PC-9 (cell line): ENCODE data around the gene ATP5F1A. TPM values are rescaled to one million over a fixed set of nuclear protein-coding genes. Genes with fewer than 3 reads are reported as not detected.

ENCODE experiments used
- BruUV-seq: library from RNA; stranded (reverse); fragments of 400-500 nt; replicated peaks from 2 replicates; lab custom pipeline; 2021; lab: Mats Ljungman, UMichigan
- CTCF ChIA-PET: fragments of 300-600 bp; sonication (Branson Sonifier 250); formaldehyde crosslinking; loops from one replicate; lab custom pipeline; 2022; ENCODE audit warnings: antibody characterized with exemption; lab: Charles Lee
- POLR2A ChIA-PET: fragments of 300-600 bp; sonication (Branson Sonifier 250); formaldehyde crosslinking; loops from one replicate; lab custom pipeline; 2022; ENCODE audit warnings: antibody characterized with exemption; ENCODE audit not compliant: unreplicated experiment; lab: Charles Lee
- DNase-seq, 2 experiments: peaks; one replicate each; pipeline versions ENCODE4 v3.0.0 to v3.0.0-alpha.2; 2015 to 2022; ENCODE audit warnings: mixed read lengths in 1 of 2
- H2AFZ ChIP-seq: fragments of 200-600 bp; sonication (generic); 2 replicates; pipeline ENCODE4 v1.8.1; 2017; ENCODE audit warnings: antibody characterized with exemption
- H3F3A ChIP-seq: fragments of 200-600 bp; sonication (generic); 2 replicates; pipeline ENCODE4 v1.8.1; 2017; ENCODE audit warnings: antibody characterized with exemption, mild to moderate bottlenecking, low read depth; ENCODE audit not compliant: insufficient read depth
- H3K27ac ChIP-seq: fragments of 200-600 bp; sonication (generic); 2 replicates; pipeline ENCODE4 v1.6.1; 2016; ENCODE audit warnings: mixed run types
- H3K27me3 ChIP-seq: fragments of 200-600 bp; sonication (generic); 2 replicates; pipeline ENCODE4 v1.6.1; 2016; ENCODE audit warnings: low read depth, mixed run types; ENCODE audit not compliant: insufficient read depth
- H3K36me3 ChIP-seq: fragments of 200-600 bp; sonication (generic); 2 replicates; pipeline ENCODE4 v1.6.1; 2016; ENCODE audit warnings: low read depth, mixed run types
- H3K4me1 ChIP-seq: fragments of 200-600 bp; sonication (generic); replicated peaks from 2 replicates; pipeline ENCODE4 v1.6.1; 2016; ENCODE audit warnings: mixed run types; ENCODE audit not compliant: insufficient read depth
- H3K4me2 ChIP-seq: fragments of 200-600 bp; sonication (generic); 2 replicates; pipeline ENCODE4 v1.6.1; 2017; ENCODE audit warnings: mixed run types
- H3K4me3 ChIP-seq: fragments of 200-600 bp; sonication (generic); 2 replicates; pipeline ENCODE4 v1.6.1; 2016; ENCODE audit warnings: mixed run types
- H3K79me2 ChIP-seq: fragments of 200-600 bp; sonication (generic); 2 replicates; pipeline ENCODE4 v1.6.1; 2017; ENCODE audit warnings: low read depth, mixed run types
- H3K9me2 ChIP-seq: fragments of 200-600 bp; sonication (generic); 2 replicates; pipeline ENCODE4 v1.8.1; 2017; ENCODE audit warnings: mild to moderate bottlenecking; ENCODE audit not compliant: insufficient read depth
- H3K9me3 ChIP-seq: fragments of 200-600 bp; sonication (generic); 2 replicates; pipeline ENCODE4 v1.8.1; 2016; ENCODE audit warnings: low read depth; ENCODE audit not compliant: insufficient read depth
- H4K20me1 ChIP-seq: fragments of 200-600 bp; sonication (generic); 2 replicates; pipeline ENCODE4 v1.8.1; 2017; ENCODE audit not compliant: insufficient read depth
- CTCF ChIP-seq: fragments of 200-600 bp; sonication (generic); conservative IDR thresholded peaks from 2 replicates; pipeline ENCODE4 v1.6.1; 2017; ENCODE audit warnings: mixed run types, antibody characterized with exemption, mild to moderate bottlenecking, moderate library complexity
- EZH2 ChIP-seq: fragments of 200-600 bp; sonication (generic); IDR thresholded peaks from 2 replicates; pipeline ENCODE4 v1.8.0; 2017; ENCODE audit warnings: antibody characterized with exemption, low read depth
- intact Hi-C: fragments of 100-400 bp; cut with micrococcal nuclease; formaldehyde crosslinking; loops from one replicate; pipeline ENCODE4 v1.10.0; 2022; ENCODE audit not compliant: unreplicated experiment
- total RNA-seq: library from RNA; stranded (reverse); gene quantifications from 2 replicates; pipeline ENCODE4 v1.2.3, GENCODE V29; 2021

The ATP5F1A gene
- total RNA-seq, 1 experiment from 2014 or later = 232 TPM

- Histone ChIP-seq H4K20me1 (no peaks in the 10 kb centered on the region), H3K9me3 (0 out of 2 replicates have a peak, but pooled peaks cover 3% of the 10 kb centered on the region), H2AFZ (no peak overlapping the region), H3K27ac (no peak overlapping the region), H3K79me2 (no peaks in the 10 kb centered on the region), H3K4me2 (no peak overlapping the region), H3K9me2 (no peaks in the 10 kb centered on the region), H3F3A (no peaks in the 10 kb centered on the region), H3K27me3 (no peaks in the 10 kb centered on the region), H3K4me1 (no peaks in the 10 kb centered on the region), H3K4me3 (no peak overlapping the region), H3K36me3 (no peaks in the 10 kb centered on the region)
- POLR2A ChIA-PET = no interaction called here
- intact Hi-C loops = no loop called here
- DNase-seq = no peak
- CTCF ChIA-PET = no interaction called here
- BruUV-seq = no TSS peak
- TF ChIP-seq CTCF = no peak
- no peak for TF ChIP-seq EZH2
Measured at GRCh38 chr18:46062781-46063180, 35.3 kb downstream of the ATP5F1A start.

- intact Hi-C loops = no loop called here
- ChIA-PET POLR2A (no interaction called here), CTCF (interaction anchor here (0.6 to 0.9 kb wide), 2 partner anchors 87 to 1376 kb away, joined by 3 read pairs; no protein-coding TSS in a partner anchor)
- no peaks in the 10 kb centered on the region for H4K20me1 ChIP-seq
- H3K27ac ChIP-seq = no peak overlapping the region
- TF ChIP-seq CTCF (no peak), EZH2 (no peak)
- no peaks in the 10 kb centered on the region for H3F3A ChIP-seq
- H3K79me2 ChIP-seq = no peaks in the 10 kb centered on the region
- H3K4me3 ChIP-seq = no peak overlapping the region
- no peaks in the 10 kb centered on the region for H3K27me3 ChIP-seq
- no peaks in the 10 kb centered on the region for H3K9me2 ChIP-seq
- H3K4me2 ChIP-seq = no peak overlapping the region
- no peaks in the 10 kb centered on the region for H3K9me3 ChIP-seq
- H3K36me3 ChIP-seq = no peaks in the 10 kb centered on the region
- BruUV-seq = no TSS peak
- no peak overlapping the region for H2AFZ ChIP-seq
- no peak for DNase-seq
- no peaks in the 10 kb centered on the region for H3K4me1 ChIP-seq
Measured at GRCh38 chr18:46061796-46062195, 36.3 kb downstream of the ATP5F1A start.

- no peaks in the 10 kb centered on the region for H3K79me2 ChIP-seq
- ChIA-PET POLR2A (no interaction called here), CTCF (interaction anchor here (0.6 to 0.9 kb wide), 2 partner anchors 86 to 1376 kb away, joined by 3 read pairs; no protein-coding TSS in a partner anchor)
Measured at GRCh38 chr18:46061387-46061786, 36.7 kb downstream of the ATP5F1A start.

More at GRCh38 chr18:46061387-46061786, 36.7 kb downstream of the ATP5F1A start:
- no peak for TF ChIP-seq EZH2
- no peak for TF ChIP-seq CTCF
- no peaks in the 10 kb centered on the region for H4K20me1 ChIP-seq
- H3K9me2 ChIP-seq = no peaks in the 10 kb centered on the region
- no peak overlapping the region for H2AFZ ChIP-seq
- H3K4me3 ChIP-seq = no peak overlapping the region
- intact Hi-C loops = no loop called here
- H3K36me3 ChIP-seq = no peaks in the 10 kb centered on the region
- no peaks in the 10 kb centered on the region for H3F3A ChIP-seq
- H3K4me2 ChIP-seq = no peak overlapping the region
- no peak for DNase-seq
- H3K27me3 ChIP-seq = no peaks in the 10 kb centered on the region
- no peak overlapping the region for H3K27ac ChIP-seq
- no TSS peak for BruUV-seq
- H3K9me3 ChIP-seq = no peaks in the 10 kb centered on the region
- no peaks in the 10 kb centered on the region for H3K4me1 ChIP-seq
